ENCODE data around the gene MRPL1.

GRCh38 chr4:77845400-77845799 lies 17.2 kb upstream of the MRPL1 start:
- TF ChIP-seq EZH2 (IDR thresholded peaks at IDR 0.05; ENCODE audit: insufficient read depth, poor library complexity, severe bottlenecking): no peak
- no peak for TF ChIP-seq EZH2phosphoT487 (IDR thresholded peaks at IDR 0.05; ENCODE audit: insufficient read depth, low read depth)
